Brain microvascular endothelial cell (primary cell): Measurements from ENCODE around the gene ANO9.
"Not testable (repeated sequence)": the region's sequence is repeated elsewhere in the genome, so short reads cannot be mapped to it uniquely, and the experiment has no call there.

Source experiments
- DNase-seq: peaks from one replicate; pipeline ENCODE4 v3.0.0-alpha.2; 2020
- H3K27ac ChIP-seq: fragments of 250-450 bp; sonication (Bioruptor Pico); 2 replicates; pipeline ENCODE4 v1.5.1; 2020; ENCODE audit warnings: mild to moderate bottlenecking, moderate library complexity
- H3K27me3 ChIP-seq: fragments of 250-450 bp; sonication (Bioruptor Pico); replicated peaks from 2 replicates; pipeline ENCODE4 v1.5.1; 2020; ENCODE audit warnings: mild to moderate bottlenecking
- H3K36me3 ChIP-seq: fragments of 250-450 bp; sonication (Bioruptor Pico); replicated peaks from 2 replicates; pipeline ENCODE4 v1.5.1; 2020; ENCODE audit warnings: mild to moderate bottlenecking
- H3K4me3 ChIP-seq: 2 replicates; pipeline ENCODE4 v1.5.1; 2011; ENCODE audit warnings: low read depth, mild to moderate bottlenecking, control low read depth, low read length, moderate library complexity
- in situ Hi-C: cut with HindIII; loops from 2 replicates; pipeline ENCODE4 v1.10.0; 2017; ENCODE audit warnings: low sequenced_read_pairs, low pct_ligation_motif_present
- TF ChIP-seq, protein P1 (sequence below): IDR thresholded peaks from 2 replicates; pipeline ENCODE4 v1.5.1; 2011; ENCODE audit warnings: low read depth, mild to moderate bottlenecking, moderate library complexity, low read length, control low read depth, inconsistent platforms; ENCODE audit errors: missing control alignments

The ANO9 gene

DNA sequence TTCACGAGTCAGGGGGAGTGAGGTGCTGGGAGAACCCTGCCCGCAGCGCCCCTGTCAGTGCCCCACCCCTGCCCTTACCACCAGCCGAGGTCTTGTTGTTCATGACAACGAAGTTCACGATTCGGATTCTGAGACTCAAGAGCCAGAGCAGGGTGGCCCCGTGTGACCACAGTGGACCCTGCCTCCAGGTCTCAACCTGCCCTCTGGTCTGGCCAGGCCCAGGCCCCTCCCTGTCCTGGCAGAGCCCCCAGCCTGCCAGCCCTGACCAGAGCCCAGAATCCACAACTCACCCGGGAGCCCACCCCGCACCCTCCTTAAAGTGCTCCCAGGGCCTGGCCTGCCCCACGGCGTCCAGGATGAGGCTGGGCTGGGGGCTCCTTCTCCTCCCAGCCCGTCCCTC lies 9.9 kb downstream of the ANO9 start:
- Histone ChIP-seq H3K27me3 (no peaks in the 10 kb centered on the region), H3K36me3 (no peaks in the 10 kb centered on the region), H3K4me3 (no peak overlapping the region), H3K27ac (no peak overlapping the region)
- TF ChIP-seq, protein P1, sequence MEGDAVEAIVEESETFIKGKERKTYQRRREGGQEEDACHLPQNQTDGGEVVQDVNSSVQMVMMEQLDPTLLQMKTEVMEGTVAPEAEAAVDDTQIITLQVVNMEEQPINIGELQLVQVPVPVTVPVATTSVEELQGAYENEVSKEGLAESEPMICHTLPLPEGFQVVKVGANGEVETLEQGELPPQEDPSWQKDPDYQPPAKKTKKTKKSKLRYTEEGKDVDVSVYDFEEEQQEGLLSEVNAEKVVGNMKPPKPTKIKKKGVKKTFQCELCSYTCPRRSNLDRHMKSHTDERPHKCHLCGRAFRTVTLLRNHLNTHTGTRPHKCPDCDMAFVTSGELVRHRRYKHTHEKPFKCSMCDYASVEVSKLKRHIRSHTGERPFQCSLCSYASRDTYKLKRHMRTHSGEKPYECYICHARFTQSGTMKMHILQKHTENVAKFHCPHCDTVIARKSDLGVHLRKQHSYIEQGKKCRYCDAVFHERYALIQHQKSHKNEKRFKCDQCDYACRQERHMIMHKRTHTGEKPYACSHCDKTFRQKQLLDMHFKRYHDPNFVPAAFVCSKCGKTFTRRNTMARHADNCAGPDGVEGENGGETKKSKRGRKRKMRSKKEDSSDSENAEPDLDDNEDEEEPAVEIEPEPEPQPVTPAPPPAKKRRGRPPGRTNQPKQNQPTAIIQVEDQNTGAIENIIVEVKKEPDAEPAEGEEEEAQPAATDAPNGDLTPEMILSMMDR = no peak
- no peak for DNase-seq
- in situ Hi-C loops = no loop called here

GRCh38 chr11:429931-430456 lies 11.8 kb downstream of the ANO9 start:
- Histone ChIP-seq H3K27me3 (no peaks in the 10 kb centered on the region), H3K4me3 (no peak overlapping the region), H3K27ac (no peak overlapping the region), H3K36me3 (no peaks in the 10 kb centered on the region)
- no peak for DNase-seq
- in situ Hi-C loops = no loop called here
- TF ChIP-seq, protein P1 = no peak

DNA sequence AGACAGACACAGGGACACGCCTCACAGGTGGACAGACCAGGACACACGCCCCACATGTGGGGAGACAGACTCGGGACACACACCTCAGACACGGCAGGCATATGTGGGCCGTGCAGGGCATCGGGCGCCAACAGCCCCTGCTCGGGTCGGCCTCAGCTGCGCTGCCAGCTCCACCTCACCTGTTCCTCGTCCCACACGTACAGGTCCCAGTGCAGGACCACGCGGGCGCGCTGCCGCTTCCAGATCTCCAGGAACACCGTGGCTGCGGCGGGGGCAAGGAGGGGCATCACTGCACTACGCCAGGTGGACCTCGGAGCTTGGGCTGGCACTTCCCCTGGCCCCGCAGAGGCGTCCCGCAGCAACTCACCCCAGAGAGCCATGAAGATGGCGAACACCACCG lies 12.4 kb downstream of the ANO9 start:
- H3K27me3 ChIP-seq = peaks cover under 1% of the 10 kb centered on the region
- DNase-seq = no peak
- H3K27ac ChIP-seq = no peak overlapping the region
- no peaks in the 10 kb centered on the region for H3K36me3 ChIP-seq
- TF ChIP-seq, protein P1 = no peak
- in situ Hi-C loops = no loop called here
- H3K4me3 ChIP-seq = no peak overlapping the region

DNA sequence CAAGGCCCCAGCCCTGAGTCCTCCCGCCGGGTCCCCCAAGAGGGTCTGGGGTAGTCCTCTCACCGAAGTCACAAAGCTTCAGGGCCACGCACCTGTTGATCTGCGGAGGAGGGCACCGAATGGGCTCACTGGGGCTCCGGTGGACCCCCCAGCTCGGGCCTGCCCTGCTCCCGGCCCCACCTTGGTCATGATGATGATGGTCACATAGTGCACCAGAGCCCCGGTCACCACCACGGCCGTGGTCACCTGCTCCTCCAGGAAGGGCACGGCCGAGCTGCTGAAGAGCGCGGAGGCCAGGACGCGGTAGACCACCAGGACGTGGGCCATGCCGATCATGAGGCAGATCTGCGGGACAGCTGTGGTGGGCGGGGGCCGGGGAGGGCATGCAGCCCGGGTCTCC lies 13.5 kb downstream of the ANO9 start:
- Histone ChIP-seq H3K27me3 (peaks cover 2% of the 10 kb centered on the region), H3K27ac (no peak overlapping the region), H3K4me3 (no peak overlapping the region), H3K36me3 (no peaks in the 10 kb centered on the region)
- TF ChIP-seq, protein P1 = no peak
- in situ Hi-C loops = no loop called here
- no peak for DNase-seq

DNA sequence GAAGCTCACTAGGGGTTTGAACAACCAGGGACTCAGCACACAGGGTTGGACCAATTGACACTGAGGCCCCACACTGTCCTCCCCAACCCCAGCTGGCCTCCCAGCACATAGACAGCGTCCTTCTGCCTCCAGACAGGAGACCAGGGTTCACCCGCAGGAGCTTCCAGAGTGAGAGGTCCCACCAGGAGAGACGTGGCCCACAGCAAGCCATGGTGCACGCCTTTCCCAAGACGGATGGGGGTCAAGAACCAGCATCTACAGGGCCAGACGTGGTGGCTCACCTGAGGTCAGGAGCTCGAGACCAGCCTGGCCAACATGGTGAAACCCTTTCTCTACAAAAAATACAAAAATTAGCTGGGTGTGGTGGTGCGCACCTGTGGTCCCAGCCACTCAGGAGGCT lies 15.0 kb downstream of the ANO9 start:
- in situ Hi-C loops = no loop called here

DNA sequence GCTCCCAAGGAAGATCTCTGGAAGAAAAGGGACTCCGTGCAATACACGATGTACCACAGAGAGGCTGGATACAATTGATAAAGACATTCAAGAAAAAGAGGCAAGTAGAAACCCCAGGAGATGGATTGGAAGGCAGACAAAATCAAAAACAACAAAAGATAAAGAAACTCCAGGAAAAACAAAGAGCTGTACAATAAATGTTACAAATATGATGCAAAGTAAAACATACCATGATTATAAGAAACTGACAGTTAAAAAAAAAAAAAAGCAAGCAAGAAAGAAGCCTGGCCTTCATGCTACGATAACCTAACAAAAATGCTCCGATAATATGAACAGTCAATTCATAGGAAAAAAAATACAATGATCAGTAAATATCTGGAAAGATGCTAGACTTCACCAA lies 16.5 kb downstream of the ANO9 start:
- no peak for DNase-seq
- H3K4me3 ChIP-seq = no peak overlapping the region
- H3K27me3 ChIP-seq = peaks cover 2% of the 10 kb centered on the region
- TF ChIP-seq, protein P1 = no peak
- H3K36me3 ChIP-seq = no peaks in the 10 kb centered on the region
- in situ Hi-C loops = no loop called here
- no peak overlapping the region for H3K27ac ChIP-seq

More for the DNA sequence above, 15.0 kb downstream of the ANO9 start:
- Histone ChIP-seq H3K36me3 (no peaks in the 10 kb centered on the region), H3K27me3 (peaks cover 2% of the 10 kb centered on the region), H3K4me3 (no peak overlapping the region), H3K27ac (no peak overlapping the region)
- TF ChIP-seq, protein P1 = no peak
- no peak for DNase-seq

DNA sequence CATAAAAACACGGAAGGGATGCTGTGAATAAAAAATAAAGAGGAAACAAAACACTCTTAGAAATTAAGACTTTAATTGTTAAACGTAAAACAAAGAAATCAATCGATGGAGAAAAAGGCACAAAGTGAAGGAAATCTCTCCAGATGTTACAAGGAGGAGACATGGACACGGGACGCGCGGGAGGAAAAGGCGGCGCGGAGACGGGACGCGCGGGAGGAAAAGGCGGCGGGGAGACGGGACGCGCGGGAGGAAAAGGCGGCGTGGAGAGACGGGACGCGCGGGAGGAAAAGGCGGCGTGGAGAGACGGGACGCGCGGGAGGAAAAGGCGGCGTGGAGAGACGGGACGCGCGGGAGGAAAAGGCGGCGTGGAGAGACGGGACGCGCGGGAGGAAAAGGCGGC lies 17.0 kb downstream of the ANO9 start:
- H3K27me3 ChIP-seq, DNase-seq, in situ Hi-C loops, H3K36me3 ChIP-seq, H3K4me3 ChIP-seq, H3K27ac ChIP-seq: not testable (repeated sequence)
